ENCODE data around the gene PDXP.
"Not testable (repeated sequence)": the region's sequence is repeated elsewhere in the genome, so short reads cannot be mapped to it uniquely, and the experiment has no call there.

PDXP gene

GRCh38 chr22:37650463-37651136 is 7.9 kb upstream of the PDXP start:
- DNase-seq = no peak

GRCh38 chr22:37654563-37655251 is 3.8 kb upstream of the PDXP start:
- DNase-seq = no peak

- DNase-seq = no peak
These were observed 3.3 kb upstream of the PDXP start for GRCh38 chr22:37655252-37655563.

- not testable (repeated sequence) for DNase-seq
These were observed 1.9 kb upstream of the PDXP start for GRCh38 chr22:37656583-37656982.

GRCh38 chr22:37657590-37658132 is 862 bp upstream of the PDXP start:
- DNase-seq = no peak

- DNase-seq = no peak
These were observed 758 bp downstream of the PDXP start for GRCh38 chr22:37659066-37659896.

GRCh38 chr22:37659897-37660708 is 1.6 kb downstream of the PDXP start:
- DNase-seq = no peak

GRCh38 chr22:37660709-37661045 is 2.2 kb downstream of the PDXP start:
- DNase-seq = no peak

- peak; percentile 25 for DNase-seq
These were observed 2.8 kb downstream of the PDXP start for GRCh38 chr22:37661160-37661924.

GRCh38 chr22:37662039-37662438 is 3.5 kb downstream of the PDXP start:
- DNase-seq = no peak

GRCh38 chr22:37663521-37664140 is 5.1 kb downstream of the PDXP start:
- no peak for DNase-seq

- DNase-seq = no peak
These were observed 6.0 kb downstream of the PDXP start for GRCh38 chr22:37664249-37665101.

- no peak for DNase-seq
These were observed 7.0 kb downstream of the PDXP start for GRCh38 chr22:37665487-37665886.

- DNase-seq = no peak
These were observed 11.1 kb downstream of the PDXP start for GRCh38 chr22:37669586-37669985.

- DNase-seq = no peak
These were observed 13.8 kb downstream of the PDXP start for GRCh38 chr22:37672206-37672919.

- no peak for DNase-seq
These were observed 14.5 kb downstream of the PDXP start for GRCh38 chr22:37672920-37673455.

GRCh38 chr22:37674248-37674647 is 15.7 kb downstream of the PDXP start:
- DNase-seq = no peak

GRCh38 chr22:37674951-37675929 is 16.7 kb downstream of the PDXP start, which contains the start of gene LGALS1:
TSS of gene LGALS1 (plus strand) at chr22:37675636. CDS start at chr22:37675703, 67 bp downstream.
- peak; percentile 92 for DNase-seq
